GM21717 (cell line): ENCODE data around the gene SYTL5.
"Not testable (repeated sequence)": the region's sequence is repeated elsewhere in the genome, so short reads cannot be mapped to it uniquely, and the experiment has no call there.

Source experiments
- ATAC-seq: cut with Tn5 transposase; IDR thresholded peaks from one replicate; pipeline ENCODE4 v1.9.1; 2021; ENCODE audit warnings: mild to moderate bottlenecking, moderate library complexity; ENCODE audit not compliant: unreplicated experiment

The SYTL5 gene

DNA sequence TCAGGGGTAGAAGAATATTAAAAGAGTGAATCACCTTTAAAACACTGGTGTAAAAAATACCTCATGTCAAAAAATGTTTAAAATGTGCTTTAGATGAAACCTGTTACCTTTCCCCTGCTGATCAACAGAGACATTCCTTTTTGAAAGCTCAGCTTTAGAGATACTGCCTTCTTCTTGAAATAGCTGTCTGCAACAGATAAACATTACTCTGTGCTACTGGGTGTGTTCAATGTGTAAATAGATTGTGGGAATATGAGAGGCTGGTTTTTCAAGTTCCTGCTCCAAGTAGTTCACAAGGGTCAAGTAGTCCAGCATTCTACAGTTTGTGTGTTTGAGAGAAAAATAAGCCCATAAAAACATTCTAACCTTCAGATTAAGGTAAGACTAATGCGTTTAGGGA is at the start of gene SYTL5:
TSS of gene SYTL5 (plus strand) at position 263 of the 400 bp plus-strand sequence. CDS start 27,337 bp downstream, outside the sequence.
- ATAC-seq: no peak

DNA sequence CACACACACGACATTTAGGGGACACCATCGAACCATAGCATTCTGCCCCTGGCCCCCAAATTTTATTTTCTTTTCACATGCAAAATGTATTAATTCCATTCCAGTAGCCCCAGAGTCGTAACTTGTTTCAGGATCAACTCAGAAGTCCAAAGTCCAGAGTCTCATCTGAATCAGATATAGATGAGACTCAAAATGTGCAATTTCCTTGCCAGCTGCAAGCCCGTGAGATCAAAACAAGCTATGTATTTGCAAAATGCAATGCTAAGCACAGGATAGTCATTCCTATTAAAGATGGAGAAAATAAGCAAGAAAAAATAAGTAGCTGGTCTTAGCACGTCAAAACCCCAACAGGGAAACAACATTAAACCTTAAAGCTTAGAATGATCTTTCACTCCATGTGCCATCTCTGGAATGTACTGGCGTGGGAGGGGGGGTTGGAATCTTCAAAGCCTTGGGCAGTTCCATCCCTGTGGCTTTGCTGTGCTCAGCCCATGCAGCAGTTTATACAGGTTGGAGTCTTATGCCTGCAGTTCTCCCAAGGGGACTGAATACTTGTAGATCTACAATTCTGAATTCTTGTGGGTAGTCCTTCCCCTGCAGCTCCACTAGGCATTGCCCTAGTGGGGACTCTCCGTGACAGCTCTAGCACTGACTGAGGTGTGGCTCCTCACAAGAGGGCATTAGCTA is 47.7 kb upstream of the SYTL5 start:
- no peak for ATAC-seq

- ATAC-seq: no peak
Observed at GRCh38 chrX:37959212-37960021, 46.9 kb upstream of the SYTL5 start.

- no peak for ATAC-seq
Observed at GRCh38 chrX:37961118-37961517, 45.2 kb upstream of the SYTL5 start.

GRCh38 chrX:37967714-37968113 is 38.6 kb upstream of the SYTL5 start:
- ATAC-seq: no peak

DNA sequence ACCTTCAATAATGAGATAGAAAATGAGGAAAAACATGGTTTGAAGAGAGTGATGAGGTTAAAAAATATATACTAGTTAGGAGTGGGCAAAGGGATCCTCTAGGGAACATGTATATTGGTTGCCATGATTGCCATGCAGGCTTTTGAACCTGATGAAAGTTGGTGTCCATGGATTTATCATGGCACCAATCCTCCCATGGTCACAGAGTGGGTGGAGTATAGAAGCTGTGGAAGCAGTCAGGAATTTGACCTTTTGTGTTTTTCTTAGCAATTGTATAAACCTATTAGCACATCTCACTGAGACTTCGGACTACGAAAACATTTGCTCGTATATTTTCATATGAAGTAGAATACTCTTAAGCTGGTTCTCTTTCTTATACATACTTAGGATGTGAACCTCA is 30.9 kb upstream of the SYTL5 start:
- ATAC-seq: no peak

- ATAC-seq: no peak
Observed at GRCh38 chrX:37976153-37976552, 30.2 kb upstream of the SYTL5 start.

DNA sequence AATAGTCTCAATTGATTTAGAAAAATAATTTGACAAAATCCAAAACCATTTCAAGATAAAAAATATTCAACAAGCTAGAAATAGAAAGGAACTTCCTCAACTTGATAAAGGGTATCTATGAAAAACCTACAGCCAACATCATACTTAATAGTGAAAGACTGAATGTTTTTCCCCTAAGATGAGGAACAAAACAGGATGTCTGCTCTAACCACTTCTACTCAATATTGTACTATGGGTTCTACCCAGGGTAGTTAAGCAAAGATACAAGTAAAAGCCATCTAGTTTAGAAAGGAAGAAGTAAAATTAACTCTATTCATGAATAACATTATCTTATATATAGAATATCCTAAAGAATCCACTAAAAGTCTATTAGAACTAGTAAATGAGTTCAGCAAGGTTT is 21.5 kb upstream of the SYTL5 start:
- ATAC-seq: no peak

GRCh38 chrX:37986893-37987292 is 19.5 kb upstream of the SYTL5 start:
- no peak for ATAC-seq

DNA sequence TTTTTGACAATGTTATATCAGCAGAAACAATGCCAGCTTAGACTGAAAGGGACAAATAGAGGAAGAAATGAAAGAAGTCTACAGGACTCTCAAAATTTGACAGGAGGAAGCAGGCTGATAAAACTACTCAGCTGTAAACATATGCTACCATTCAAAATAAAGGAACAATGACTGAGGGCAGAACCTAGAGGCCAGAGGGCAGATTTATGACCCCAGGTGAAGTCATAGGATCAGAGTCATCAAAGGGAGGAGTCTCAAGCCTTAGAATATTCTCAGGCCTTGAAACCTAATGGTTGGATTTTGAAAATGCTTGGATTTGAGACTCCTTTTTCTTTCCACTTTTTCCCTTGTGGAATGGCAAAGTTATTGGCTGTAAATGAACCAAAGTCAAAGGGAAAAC is 17.0 kb upstream of the SYTL5 start:
- no peak for ATAC-seq

DNA sequence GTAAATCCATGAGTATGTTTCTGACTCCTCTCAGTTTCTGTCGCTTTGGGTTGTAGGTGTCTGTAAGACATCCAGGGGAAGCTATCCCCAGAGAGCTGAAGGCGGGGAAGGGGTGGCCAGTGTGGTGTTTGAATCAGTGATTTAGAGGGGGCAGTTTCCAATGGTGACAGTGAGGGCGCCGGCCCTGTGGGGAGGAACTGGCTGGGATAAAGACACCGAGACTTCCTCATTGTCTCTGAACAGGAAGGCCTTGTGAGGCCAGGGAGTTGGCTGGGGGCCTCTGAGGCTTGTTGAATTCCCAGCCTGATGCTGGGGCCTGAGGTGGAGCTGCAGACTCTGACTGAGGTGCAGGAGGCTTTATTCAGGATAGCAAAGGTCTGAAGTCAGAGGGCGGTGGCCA is 15.1 kb upstream of the SYTL5 start:
- not testable (repeated sequence) for ATAC-seq

- no peak for ATAC-seq
Observed at GRCh38 chrX:37993176-37993575, 13.2 kb upstream of the SYTL5 start.

DNA sequence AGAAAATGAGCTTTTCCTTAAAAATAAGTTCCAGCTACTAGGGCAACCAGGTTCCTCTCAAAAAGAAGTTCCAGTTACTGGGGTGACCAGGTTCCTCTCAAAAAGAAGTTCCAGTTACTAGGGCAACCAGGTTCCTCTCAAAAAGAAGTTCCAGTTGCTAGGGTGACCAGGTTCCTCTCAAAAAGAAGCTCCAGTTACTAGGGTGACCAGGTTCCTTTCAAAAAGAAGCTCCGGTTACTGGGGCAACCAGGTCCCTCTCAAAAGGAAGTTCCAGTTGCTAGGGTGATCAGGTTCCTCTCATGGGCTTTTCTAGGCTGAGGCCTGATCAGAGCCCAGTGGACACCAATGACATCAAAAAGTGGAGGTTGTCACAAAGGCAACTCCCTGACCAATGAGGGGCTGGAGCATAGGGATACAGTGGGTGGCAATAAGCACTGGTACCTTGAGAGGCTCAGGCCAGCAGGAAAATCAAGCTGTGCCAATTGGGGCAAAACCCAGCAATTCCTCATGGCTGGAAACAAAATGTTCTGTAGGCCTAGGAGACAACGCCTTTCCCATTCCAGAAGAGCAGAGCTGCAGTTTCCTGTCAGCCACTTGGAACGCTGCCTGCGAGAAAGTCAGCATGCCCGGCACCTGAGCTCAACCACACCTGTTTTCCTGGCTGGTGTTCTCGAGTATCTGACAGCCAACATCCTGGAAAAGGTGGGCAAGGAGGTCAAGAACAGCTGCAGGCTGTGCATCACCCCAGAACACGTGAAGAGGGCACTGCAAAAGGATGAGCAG is 12.3 kb upstream of the SYTL5 start:
- no peak for ATAC-seq

- no peak for ATAC-seq
Observed at GRCh38 chrX:37995428-37995827, 10.9 kb upstream of the SYTL5 start.

- ATAC-seq: no peak
Observed at GRCh38 chrX:37997096-37997495, 9.3 kb upstream of the SYTL5 start.

GRCh38 chrX:37998586-37999262 is 7.6 kb upstream of the SYTL5 start:
- no peak for ATAC-seq

DNA sequence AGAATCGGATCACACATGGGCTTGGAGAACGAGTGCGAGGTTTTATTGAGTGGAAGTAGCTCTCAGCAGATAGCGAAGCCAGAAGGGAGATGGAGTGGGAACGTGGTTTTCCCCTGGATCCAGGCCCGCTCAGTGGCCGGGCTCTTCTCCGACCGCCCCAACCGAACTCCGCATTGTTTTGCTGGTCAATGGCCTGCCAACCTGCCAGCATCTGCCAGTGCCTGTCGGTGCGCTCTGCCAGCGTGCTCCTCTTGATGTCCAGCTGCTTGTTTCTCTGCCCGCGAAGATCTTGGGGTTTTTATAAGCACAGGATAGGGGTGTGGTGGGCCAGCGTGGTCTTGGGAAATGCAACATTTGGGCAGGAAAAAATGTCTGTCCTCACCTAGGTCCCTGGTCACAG is 5.6 kb upstream of the SYTL5 start:
- ATAC-seq: no peak

GRCh38 chrX:38004046-38004445 is 2.3 kb upstream of the SYTL5 start:
- no peak for ATAC-seq

DNA sequence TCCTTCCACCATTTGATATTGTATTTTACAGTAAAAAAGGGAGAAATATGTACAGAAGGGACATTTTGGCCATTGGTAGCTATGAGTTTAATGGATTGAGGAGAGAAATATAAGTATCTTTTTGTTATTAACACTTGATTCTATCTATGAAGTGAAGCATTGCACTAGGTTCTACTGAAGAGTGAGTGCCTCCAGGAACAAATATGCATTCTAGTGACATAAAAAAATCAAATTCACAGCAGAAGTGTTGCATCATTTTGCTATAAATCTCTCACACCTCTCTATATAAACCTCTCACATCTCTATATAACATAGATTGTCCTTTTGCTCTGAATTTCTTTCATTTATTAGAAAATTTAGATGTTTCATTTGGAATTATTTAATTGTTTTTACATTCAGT is 425 bp downstream of the SYTL5 start:
- ATAC-seq: no peak

DNA sequence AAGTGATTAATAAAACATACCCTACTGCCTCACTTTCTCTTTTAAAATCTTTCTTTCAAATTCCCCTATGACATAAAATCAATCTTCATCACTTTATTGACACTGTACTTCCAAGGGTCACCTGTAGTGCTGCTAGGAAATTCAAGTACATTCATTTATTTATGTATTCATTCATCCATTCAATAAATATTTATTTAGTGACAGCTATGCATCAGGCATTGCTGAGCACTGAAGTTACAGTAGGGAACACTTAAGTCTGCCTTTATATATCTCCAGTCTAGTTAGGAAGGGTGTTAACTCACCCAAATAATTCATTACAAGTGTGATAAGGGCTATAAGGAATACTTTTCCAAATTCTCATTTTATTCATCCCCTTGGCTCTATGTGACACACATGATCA is 2.3 kb downstream of the SYTL5 start:
- ATAC-seq: no peak

- no peak for ATAC-seq
Observed at GRCh38 chrX:38009641-38010040, 3.3 kb downstream of the SYTL5 start.
